Ovary (tissue), 9 donors: ENCODE data around the gene CTIF. TPM values are rescaled to one million over a fixed set of nuclear protein-coding genes. Genes with fewer than 3 reads are reported as not detected.

Experiments used
- DNase-seq, 5 donors: peaks; one replicate each; pipeline ENCODE4 v3.0.0-alpha.2; 2019 to 2020
- H3K27ac ChIP-seq, 2 donors: fragments of 200-600 bp; one replicate each; pipeline versions ENCODE4 v1.5.1 to v1.8.0; 2019 to 2022
- H3K27me3 ChIP-seq: fragments of 200-600 bp; one replicate; pipeline ENCODE4 v1.8.0; 2022
- H3K36me3 ChIP-seq: fragments of 200-600 bp; sonication (generic); one replicate; pipeline ENCODE4 v1.5.1; 2019
- H3K4me1 ChIP-seq: one replicate; pipeline ENCODE4 v1.8.1; 2013; ENCODE audit warnings: mild to moderate bottlenecking, moderate library complexity; ENCODE audit not compliant: insufficient read depth
- H3K4me3 ChIP-seq: fragments of 200-600 bp; sonication (generic); one replicate; pipeline ENCODE4 v1.5.1; 2017
- H3K9me3 ChIP-seq, 2 donors: fragments of 200-600 bp in 1 of 2; sonication (generic) in 1 of 2; one replicate each; pipeline versions ENCODE4 v1.5.1 to v1.8.1; 2013 to 2019; ENCODE audit warnings: mild to moderate bottlenecking in 1 of 2, moderate library complexity in 1 of 2
- EP300 ChIP-seq: sonication (generic); formaldehyde crosslinking; IDR thresholded peaks from one replicate; pipeline ENCODE4 v1.6.1; 2017; ENCODE audit warnings: antibody characterized with exemption
- POLR2A ChIP-seq: fragments of 450-650 bp; IDR thresholded peaks from one replicate; pipeline ENCODE4 v1.6.1; 2017; ENCODE audit warnings: antibody characterized with exemption, mild to moderate bottlenecking, moderate library complexity
- WGBS, 3 donors: extraction: QIAGEN DNeasy Blood & Tissue Kit in 1 of 3; methylation state at CpG; one replicate each; pipeline versions ENCODE4 v1.1.5 to v1.1.7; 2013 to 2017; 5-methylcytosine and 5-hydroxymethylcytosine counted together
- intact Hi-C, 4 donors: fragments of 100-400 bp; cut with DNase I; formaldehyde crosslinking; loops; one replicate each; pipeline versions ENCODE4 v1.11.0 to v1.15.1; 2022 to 2023
- polyA plus RNA-seq, 2 donors: library from polyadenylated mRNA; stranded (reverse); fragments of 200-250 nt in 1 of 2; fragments of 350-450 nt in 1 of 2; fragmentation: Illumina TruSeq in 1 of 2; extraction: RNeasy Lipid Tissue Mini Kit (QIAGEN cat#74804) in 1 of 2; gene quantifications; one replicate each; pipeline ENCODE4 v1.2.3, GENCODE V29; 2013 to 2014
- total RNA-seq, 7 donors: library from RNA; depleted of rRNA in 2 of 7; stranded (reverse); fragments of >200 nt in 2 of 7; fragmentation: NEBNext Ultra II Directional in 3 of 7; extraction: Animal tissue kit (Norgen Biotek cat#: 25700) in 3 of 7; gene quantifications; one replicate each; pipeline versions ENCODE4 v1.1.0 to v1.2.4, GENCODE V29; 2016 to 2023
- TF ChIP-seq, protein P1 (sequence below), 3 donors: fragments of 450-650 bp in 2 of 3; fragments of 200-600 bp in 1 of 3; IDR thresholded peaks; one replicate each; pipeline versions ENCODE4 v1.5.1 to v1.8.0; 2016 to 2022; ENCODE audit warnings: antibody characterized with exemption in 3 of 3, mild to moderate bottlenecking in 1 of 3
- donor health status: DM: no; HTN: no; CAD: no; lungs with moderate emphysema.
- donor health status: DM: no; HTN: no; CAD: no.
- donor health status: Bipolar disorder and iron deficiency.
- donor health status: DM: yes; HTN: yes; CAD: no.
- donor health status: DM: no; HTN: no; CAD: no.
- donor health status: DM: yes; HTN: yes; CAD: no.

The CTIF gene
- total and polyA plus RNA-seq, 9 donors = 18.5 to 94.1 (median 75.2) TPM

DNA sequence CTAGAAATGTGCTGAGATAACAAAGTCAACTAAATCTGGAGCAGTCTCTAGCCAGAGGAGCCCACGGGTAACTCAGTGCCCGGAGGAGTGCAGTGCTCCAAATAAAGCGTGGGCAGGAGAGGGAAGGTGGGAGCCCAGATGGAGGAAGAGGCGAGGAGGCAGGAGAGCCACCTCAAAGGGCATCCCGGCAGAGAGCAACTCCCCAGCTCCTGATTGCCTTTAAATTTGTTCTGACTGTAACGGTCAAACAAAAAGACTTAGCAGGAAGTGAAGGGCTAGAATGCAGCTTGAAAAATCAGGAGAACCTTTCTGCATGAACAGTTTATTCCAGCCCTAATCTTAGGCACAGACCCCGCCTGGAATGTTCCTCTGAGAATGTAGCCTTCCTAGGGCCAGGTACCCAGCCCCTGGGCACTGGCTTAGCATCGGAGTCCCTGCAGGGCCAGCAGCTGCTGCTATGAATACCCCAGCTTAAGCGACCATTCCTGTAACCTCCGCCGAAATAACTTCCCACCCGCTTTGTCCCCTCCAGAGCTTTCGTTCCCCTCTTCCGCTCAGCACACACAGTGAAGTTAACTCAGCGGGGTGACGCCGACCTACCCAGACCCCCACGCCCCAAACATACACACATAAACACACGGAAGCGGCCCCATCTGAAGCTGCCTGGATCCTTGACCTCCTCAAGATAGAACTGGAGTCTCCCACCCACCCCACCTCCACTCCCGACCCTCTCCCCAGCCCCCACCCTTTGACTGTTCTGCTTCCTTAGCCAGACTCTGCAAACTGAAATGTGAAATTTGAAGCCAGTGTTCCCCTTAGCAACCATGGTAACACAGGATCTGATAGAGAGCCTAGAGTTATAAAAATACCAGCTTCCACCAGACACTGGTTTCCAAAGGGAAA is 288.7 kb downstream of the CTIF start:
- Histone ChIP-seq H3K36me3 (no peaks in the 10 kb centered on the region), H3K27me3 (no peaks in the 10 kb centered on the region), H3K4me3 (peak overlapping the region; percentile 13), H3K9me3 (no peaks in the 10 kb centered on the region), H3K4me1 (peaks cover 26% of the 10 kb centered on the region), H3K27ac (peak overlapping the region in 1 of 2 donors; percentile 45)
- DNase-seq = peak in 3 of 5 donors; percentile 21 to 46 (median 40)
- TF ChIP-seq EP300 (no peak), POLR2A (no peak)
- TF ChIP-seq, protein P1, sequence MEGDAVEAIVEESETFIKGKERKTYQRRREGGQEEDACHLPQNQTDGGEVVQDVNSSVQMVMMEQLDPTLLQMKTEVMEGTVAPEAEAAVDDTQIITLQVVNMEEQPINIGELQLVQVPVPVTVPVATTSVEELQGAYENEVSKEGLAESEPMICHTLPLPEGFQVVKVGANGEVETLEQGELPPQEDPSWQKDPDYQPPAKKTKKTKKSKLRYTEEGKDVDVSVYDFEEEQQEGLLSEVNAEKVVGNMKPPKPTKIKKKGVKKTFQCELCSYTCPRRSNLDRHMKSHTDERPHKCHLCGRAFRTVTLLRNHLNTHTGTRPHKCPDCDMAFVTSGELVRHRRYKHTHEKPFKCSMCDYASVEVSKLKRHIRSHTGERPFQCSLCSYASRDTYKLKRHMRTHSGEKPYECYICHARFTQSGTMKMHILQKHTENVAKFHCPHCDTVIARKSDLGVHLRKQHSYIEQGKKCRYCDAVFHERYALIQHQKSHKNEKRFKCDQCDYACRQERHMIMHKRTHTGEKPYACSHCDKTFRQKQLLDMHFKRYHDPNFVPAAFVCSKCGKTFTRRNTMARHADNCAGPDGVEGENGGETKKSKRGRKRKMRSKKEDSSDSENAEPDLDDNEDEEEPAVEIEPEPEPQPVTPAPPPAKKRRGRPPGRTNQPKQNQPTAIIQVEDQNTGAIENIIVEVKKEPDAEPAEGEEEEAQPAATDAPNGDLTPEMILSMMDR (IDR thresholded peaks at IDR 0.05) = no peak
- whole genome bisulfite sequencing, 3 donors = 9 to 14% (median 10%) methylated on average over 21 of the region's 21 CpGs
- intact Hi-C loops = no loop called here

DNA sequence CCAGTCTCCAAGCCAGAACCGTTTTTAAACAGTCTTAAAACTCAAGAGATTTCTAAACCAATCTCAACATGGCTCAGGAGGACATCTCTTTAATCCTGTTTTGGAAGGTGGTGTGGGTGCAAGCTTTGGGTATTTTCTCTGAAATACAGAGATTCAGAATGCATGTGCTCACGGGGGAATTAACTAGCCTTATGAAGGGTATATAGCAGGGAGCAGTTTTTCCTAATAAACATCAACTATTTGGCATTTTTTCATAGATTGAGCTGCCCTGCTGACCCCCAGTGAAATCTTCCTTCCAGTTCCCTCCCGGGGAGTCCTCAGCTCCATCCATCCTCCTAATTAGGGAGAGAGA is 289.3 kb downstream of the CTIF start:
- Histone ChIP-seq H3K27ac (peak overlapping the region in 1 of 2 donors; percentile 45), H3K4me3 (no peak overlapping the region)

DNA sequence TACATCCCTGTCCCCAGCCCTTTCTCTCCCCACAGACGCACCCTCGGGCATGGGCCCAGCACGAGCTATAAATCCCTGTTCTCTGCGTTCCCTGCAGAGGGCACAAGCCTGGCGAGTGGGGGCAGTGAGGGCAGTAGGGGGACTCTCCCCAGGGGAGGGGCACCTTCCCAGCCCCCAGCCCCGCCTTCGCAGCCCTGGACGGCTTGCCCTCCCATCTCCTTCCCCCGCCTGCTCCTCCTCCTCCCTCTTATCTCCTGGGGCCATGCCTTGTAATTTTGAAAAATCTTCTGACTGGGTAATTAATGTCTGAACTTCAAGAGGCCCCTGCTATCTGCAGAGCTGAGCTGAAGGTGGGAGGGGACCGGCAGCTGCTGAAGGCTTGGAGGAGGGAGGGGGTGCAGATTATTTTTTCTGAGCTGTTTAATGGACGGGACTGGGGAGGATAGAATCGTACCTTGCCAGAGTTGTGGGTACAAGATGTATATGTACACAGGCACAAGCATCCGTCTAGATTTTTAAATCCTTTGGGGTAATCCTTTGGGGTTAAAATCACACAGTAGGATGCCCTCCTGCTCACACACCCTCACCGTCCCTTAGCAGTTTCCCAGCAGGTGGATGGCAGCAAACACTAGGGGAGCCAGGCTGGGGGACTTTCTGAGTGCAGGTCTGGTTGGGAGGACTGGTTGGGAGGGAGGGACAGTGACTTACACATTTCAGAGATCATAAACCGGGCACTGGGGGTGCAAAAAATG is 290.0 kb downstream of the CTIF start:
- Histone ChIP-seq H3K4me1 (peaks cover 28% of the 10 kb centered on the region), H3K9me3 (no peaks in the 10 kb centered on the region), H3K36me3 (no peaks in the 10 kb centered on the region), H3K27ac (peak overlapping the region in 1 of 2 donors; percentile 45), H3K4me3 (no peak overlapping the region), H3K27me3 (no peaks in the 10 kb centered on the region)
- WGBS, 3 donors = 19 to 25% (median 21%) methylated on average over 15 of the region's 15 CpGs
- peak in 4 of 5 donors; percentile 19 to 59 (median 58) for DNase-seq
- no peak for TF ChIP-seq POLR2A
- no peak for TF ChIP-seq EP300
- TF ChIP-seq, protein P1 (IDR thresholded peaks at IDR 0.05) = no peak
- intact Hi-C loops = no loop called here

More for the DNA sequence above, 289.3 kb downstream of the CTIF start:
- DNase-seq = peak in 1 of 5 donors; percentile 3
- intact Hi-C loops = no loop called here
- no peaks in the 10 kb centered on the region for H3K27me3 ChIP-seq
- H3K36me3 ChIP-seq = no peaks in the 10 kb centered on the region
- H3K9me3 ChIP-seq = no peaks in the 10 kb centered on the region
- TF ChIP-seq, protein P1 (IDR thresholded peaks at IDR 0.05) = no peak
- no peak for TF ChIP-seq POLR2A
- no peak for TF ChIP-seq EP300
- 4 to 8% (median 8%) methylated on average over 3 of the region's 3 CpGs for WGBS, 3 donors
- peaks cover 28% of the 10 kb centered on the region for H3K4me1 ChIP-seq

DNA sequence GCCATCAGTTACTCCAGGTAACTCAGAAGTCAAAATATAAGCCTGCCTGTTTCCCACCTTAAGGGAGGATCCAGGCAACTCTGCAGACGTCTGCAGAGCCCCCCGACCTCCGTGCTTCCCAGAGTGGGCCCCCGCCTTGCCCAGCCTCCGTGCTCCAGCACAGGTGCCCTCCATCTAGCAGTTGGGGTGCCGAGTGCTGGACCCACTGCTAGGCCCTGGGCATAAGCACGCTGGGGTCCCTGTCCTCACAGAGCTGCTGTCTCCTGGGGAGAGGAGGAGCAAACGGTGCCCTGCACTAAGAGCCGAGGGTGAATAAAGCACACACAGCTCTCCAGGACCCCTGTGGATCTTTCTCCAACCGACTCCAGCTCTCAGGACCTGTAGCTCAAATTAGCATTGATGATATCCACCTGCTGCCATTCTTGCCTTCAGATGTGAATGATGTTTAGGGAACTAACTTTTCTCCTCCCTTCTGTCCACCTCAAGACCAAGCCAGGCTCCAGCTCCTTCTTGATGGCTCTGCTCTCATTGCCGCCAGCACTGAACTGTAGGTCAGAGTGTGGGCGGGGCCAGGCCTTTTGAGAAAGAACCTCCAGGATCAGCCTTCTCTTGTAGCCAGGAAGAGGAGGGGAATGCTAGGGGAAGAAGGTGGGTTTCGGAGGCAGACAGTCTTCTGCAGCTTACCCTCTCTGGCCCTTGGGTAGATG is 290.8 kb downstream of the CTIF start:
- Histone ChIP-seq H3K27me3 (no peaks in the 10 kb centered on the region), H3K27ac (no peak overlapping the region), H3K4me3 (no peak overlapping the region), H3K36me3 (no peaks in the 10 kb centered on the region), H3K9me3 (no peaks in the 10 kb centered on the region), H3K4me1 (peaks cover 28% of the 10 kb centered on the region)
- intact Hi-C loops = no loop called here
- 80 to 86% (median 83%) methylated on average over 13 of the region's 13 CpGs for WGBS, 3 donors
- DNase-seq = peak in 3 of 5 donors; percentile 13 to 35 (median 25)
- TF ChIP-seq POLR2A = no peak
- no peak for TF ChIP-seq EP300
- TF ChIP-seq, protein P1 (IDR thresholded peaks at IDR 0.05) = no peak
